Smooth muscle cell (in vitro differentiated cells): ENCODE results near the gene NAP1L4. TPM values are rescaled to one million over a fixed set of nuclear protein-coding genes. Genes with fewer than 3 reads are reported as not detected.
A peak's percentile ranks its signal among the peaks of the same experiment; 100 is the strongest.

Experiments used
- DNase-seq: peaks from one replicate; lab custom pipeline; 2025; ENCODE audit not compliant: unreplicated experiment; lab: John Stamatoyannopoulos, UW
- H2AFZ ChIP-seq: fragments of 200-600 bp; sonication (generic); 2 replicates; pipeline ENCODE4 v1.6.0; 2016; ENCODE audit warnings: antibody characterized with exemption, low read depth, mild to moderate bottlenecking
- H3F3A ChIP-seq: fragments of 200-600 bp; sonication (generic); 2 replicates; pipeline ENCODE4 v1.6.0; 2017; ENCODE audit warnings: antibody characterized with exemption, low read depth
- H3K27ac ChIP-seq: fragments of 200-600 bp; sonication (generic); 2 replicates; pipeline ENCODE4 v1.5.1; 2016; ENCODE audit warnings: low read depth, mild to moderate bottlenecking
- H3K27me3 ChIP-seq: fragments of 200-600 bp; sonication (generic); 2 replicates; pipeline ENCODE4 v1.6.1; 2016; ENCODE audit warnings: low read depth, mild to moderate bottlenecking
- H3K36me3 ChIP-seq: fragments of 200-600 bp; sonication (generic); 2 replicates; pipeline ENCODE4 v1.5.1; 2016; ENCODE audit warnings: low read depth
- H3K4me1 ChIP-seq: fragments of 200-600 bp; sonication (generic); 2 replicates; pipeline ENCODE4 v1.5.1; 2016; ENCODE audit warnings: low read depth
- H3K4me2 ChIP-seq: fragments of 200-600 bp; sonication (generic); 2 replicates; pipeline ENCODE4 v1.6.0; 2016; ENCODE audit warnings: mild to moderate bottlenecking
- H3K4me3 ChIP-seq: fragments of 200-600 bp; sonication (generic); 2 replicates; pipeline ENCODE4 v1.5.1; 2016; ENCODE audit warnings: mild to moderate bottlenecking
- H3K79me2 ChIP-seq: fragments of 200-600 bp; sonication (generic); 2 replicates; pipeline ENCODE4 v1.6.0; 2016; ENCODE audit warnings: low read depth, mild to moderate bottlenecking
- H3K9ac ChIP-seq: fragments of 200-600 bp; sonication (generic); 2 replicates; pipeline ENCODE4 v1.6.0; 2016; ENCODE audit warnings: low read depth
- H3K9me3 ChIP-seq: fragments of 200-600 bp; sonication (generic); replicated peaks from 2 replicates; pipeline ENCODE4 v1.5.1; 2016; ENCODE audit warnings: low read depth
- H4K20me1 ChIP-seq: fragments of 200-600 bp; sonication (generic); 2 replicates; pipeline ENCODE4 v1.6.0; 2016; ENCODE audit warnings: low read depth
- WGBS: methylation state at CpG from one replicate; pipeline ENCODE4 v1.1.7; 2016; ENCODE audit warnings: low lambda C conversion rate; 5-methylcytosine and 5-hydroxymethylcytosine counted together
- polyA plus RNA-seq: library from polyadenylated mRNA; unstranded; fragments of >200 nt; fragmentation: Nextera tagmentation; extraction: Ambion mirVana; gene quantifications from 2 replicates; pipeline ENCODE4 v1.2.1, GENCODE V29; 2016
- total RNA-seq: library from RNA; depleted of rRNA; stranded (reverse); fragments of >200 nt; gene quantifications from 2 replicates; pipeline ENCODE4 v1.2.3, GENCODE V29; 2014
- TF ChIP-seq, protein P1 (sequence below): fragments of 200-600 bp; sonication (generic); IDR thresholded peaks from 2 replicates; pipeline ENCODE4 v1.5.1; 2017; ENCODE audit warnings: borderline replicate concordance, mild to moderate bottlenecking, antibody characterized with exemption; ENCODE audit not compliant: insufficient read depth, poor library complexity, severe bottlenecking

NAP1L4 gene
- total and polyA plus RNA-seq, 2 experiments from 2014 or later = 63.1 to 95.0 TPM

DNA sequence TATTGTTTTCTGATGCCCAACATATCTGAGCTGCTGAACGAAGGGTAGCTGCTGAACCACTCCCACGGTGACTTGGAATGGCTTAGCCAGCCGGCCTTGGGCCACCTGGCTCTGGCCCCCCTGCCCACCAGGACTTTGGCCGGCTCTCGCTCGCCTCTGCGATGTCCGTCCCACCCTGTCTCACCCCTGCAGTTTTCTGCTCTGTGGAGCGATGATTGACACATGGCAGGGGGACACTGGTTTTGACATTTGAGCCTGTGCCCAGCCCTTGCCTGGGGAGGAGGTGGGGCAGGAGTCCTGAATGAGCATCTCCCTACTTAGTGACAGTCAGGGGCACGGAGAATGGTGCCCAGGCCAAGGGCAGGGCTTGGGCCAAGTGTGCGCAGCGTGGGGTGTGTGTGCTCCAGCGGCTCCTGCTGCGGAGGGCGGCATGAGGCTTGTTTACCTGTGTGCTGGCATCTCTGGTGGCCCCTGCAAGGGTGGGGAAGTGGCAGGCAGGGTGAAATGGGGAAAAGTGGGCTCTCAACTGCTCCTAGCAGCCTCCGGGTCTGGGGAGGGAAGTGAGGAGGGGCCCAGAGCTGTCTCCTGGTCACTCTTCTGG lies 90.8 kb downstream of the NAP1L4 start:
- Histone ChIP-seq H3K9ac (no peak overlapping the region), H4K20me1 (no peaks in the 10 kb centered on the region), H3K9me3 (no peaks in the 10 kb centered on the region), H3K4me3 (peak overlapping the region; percentile 88), H3K79me2 (no peaks in the 10 kb centered on the region), H3K4me2 (peak overlapping the region; percentile 99), H3K27me3 (no peaks in the 10 kb centered on the region), H3K36me3 (no peaks in the 10 kb centered on the region), H3K4me1 (peaks cover 4% of the 10 kb centered on the region), H3F3A (no peaks in the 10 kb centered on the region), H2AFZ (no peak overlapping the region), H3K27ac (no peak overlapping the region)
- 94% methylated on average over 14 of the region's 16 CpGs for WGBS
- TF ChIP-seq, protein P1, sequence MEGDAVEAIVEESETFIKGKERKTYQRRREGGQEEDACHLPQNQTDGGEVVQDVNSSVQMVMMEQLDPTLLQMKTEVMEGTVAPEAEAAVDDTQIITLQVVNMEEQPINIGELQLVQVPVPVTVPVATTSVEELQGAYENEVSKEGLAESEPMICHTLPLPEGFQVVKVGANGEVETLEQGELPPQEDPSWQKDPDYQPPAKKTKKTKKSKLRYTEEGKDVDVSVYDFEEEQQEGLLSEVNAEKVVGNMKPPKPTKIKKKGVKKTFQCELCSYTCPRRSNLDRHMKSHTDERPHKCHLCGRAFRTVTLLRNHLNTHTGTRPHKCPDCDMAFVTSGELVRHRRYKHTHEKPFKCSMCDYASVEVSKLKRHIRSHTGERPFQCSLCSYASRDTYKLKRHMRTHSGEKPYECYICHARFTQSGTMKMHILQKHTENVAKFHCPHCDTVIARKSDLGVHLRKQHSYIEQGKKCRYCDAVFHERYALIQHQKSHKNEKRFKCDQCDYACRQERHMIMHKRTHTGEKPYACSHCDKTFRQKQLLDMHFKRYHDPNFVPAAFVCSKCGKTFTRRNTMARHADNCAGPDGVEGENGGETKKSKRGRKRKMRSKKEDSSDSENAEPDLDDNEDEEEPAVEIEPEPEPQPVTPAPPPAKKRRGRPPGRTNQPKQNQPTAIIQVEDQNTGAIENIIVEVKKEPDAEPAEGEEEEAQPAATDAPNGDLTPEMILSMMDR = no peak
- no peak for DNase-seq

DNA sequence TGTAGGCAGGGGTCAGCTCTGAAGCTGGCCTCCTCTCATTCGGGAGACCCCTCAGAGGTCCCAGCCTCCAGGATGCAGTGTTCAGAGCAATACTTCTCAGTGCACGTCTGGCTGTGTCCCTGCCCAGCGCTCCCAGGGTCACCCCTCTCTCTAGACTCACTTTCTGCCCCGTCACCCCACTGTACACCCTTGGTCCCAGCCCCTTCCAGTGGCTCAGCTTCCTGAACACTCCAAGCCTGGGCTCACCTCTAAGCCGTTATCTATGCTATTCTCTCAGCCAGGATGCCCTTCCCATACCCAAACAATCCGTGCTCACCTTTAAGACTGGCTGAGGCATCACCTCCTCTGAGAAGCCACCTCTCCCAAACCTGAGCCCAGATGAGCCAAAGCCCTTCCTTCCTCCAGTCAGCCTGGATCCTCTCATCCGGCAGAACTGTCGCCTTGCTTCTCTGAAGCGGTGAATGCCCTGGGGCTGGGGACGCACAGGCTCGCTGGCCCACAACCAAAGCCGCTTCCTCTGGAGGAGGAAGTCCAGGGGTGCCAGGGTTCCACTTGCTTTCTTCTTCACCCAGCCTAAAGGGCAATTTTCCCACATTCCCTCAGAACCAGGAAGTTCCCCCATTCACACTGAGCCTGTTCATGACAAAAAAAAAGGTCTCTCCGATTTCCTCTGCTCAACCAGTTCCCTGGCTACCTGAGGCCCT lies 92.9 kb downstream of the NAP1L4 start:
- no peak overlapping the region for H3K27ac ChIP-seq
- no peaks in the 10 kb centered on the region for H3K9me3 ChIP-seq
- no peak overlapping the region for H2AFZ ChIP-seq
- TF ChIP-seq, protein P1 = no peak
- no peak overlapping the region for H3K9ac ChIP-seq
- no peak overlapping the region for H3K4me2 ChIP-seq
- 89% methylated on average over 13 of the region's 13 CpGs for WGBS
- no peaks in the 10 kb centered on the region for H3K36me3 ChIP-seq
- no peaks in the 10 kb centered on the region for H3K79me2 ChIP-seq
- no peak for DNase-seq
- no peaks in the 10 kb centered on the region for H3F3A ChIP-seq
- H3K27me3 ChIP-seq = no peaks in the 10 kb centered on the region
- no peak overlapping the region for H3K4me3 ChIP-seq
- H4K20me1 ChIP-seq = no peaks in the 10 kb centered on the region
- peaks cover 4% of the 10 kb centered on the region for H3K4me1 ChIP-seq

DNA sequence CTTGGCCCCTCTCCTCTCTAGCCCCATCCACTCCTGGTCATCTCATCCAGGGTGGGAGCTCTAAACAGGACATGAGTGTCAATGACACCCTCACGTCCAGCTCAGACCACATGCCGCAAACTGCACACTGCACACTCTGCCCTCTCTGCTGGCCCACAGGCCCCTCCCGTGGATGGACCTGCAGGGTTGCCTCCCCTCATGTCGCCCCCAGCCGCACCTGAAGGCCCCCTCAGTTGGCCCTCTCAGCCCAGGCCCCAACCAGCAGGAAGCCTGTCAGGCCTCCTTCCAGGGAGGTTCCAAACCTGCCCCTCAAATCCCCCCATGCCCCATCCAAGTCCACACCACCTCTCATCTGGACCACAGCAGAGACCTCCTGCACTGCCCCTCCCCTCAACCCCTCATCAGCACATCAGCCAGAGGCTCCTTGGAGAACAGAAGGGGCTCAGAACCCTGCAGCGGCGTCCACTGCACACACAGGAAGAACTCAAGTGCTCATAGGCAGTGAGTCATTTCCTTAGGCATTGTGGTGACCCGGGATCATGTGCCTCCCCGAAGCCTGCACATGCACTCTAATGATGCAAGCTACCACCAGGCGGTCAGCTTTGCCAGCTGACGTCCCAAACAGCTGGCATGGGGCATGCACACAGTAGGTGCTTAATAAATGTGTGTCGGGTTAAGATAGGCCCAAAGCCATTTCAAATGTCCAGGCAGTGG lies 93.6 kb downstream of the NAP1L4 start:
- Histone ChIP-seq H3K4me3 (no peak overlapping the region), H4K20me1 (no peaks in the 10 kb centered on the region), H3K79me2 (no peaks in the 10 kb centered on the region), H3K4me2 (peak overlapping the region; percentile 62), H3K36me3 (no peaks in the 10 kb centered on the region), H3F3A (no peaks in the 10 kb centered on the region), H3K27me3 (no peaks in the 10 kb centered on the region), H3K4me1 (peaks cover 4% of the 10 kb centered on the region), H3K9ac (no peak overlapping the region), H3K27ac (no peak overlapping the region), H3K9me3 (no peaks in the 10 kb centered on the region), H2AFZ (no peak overlapping the region)
- TF ChIP-seq, protein P1 = no peak
- 55% methylated on average over 12 of the region's 12 CpGs for WGBS
- no peak for DNase-seq
